ENCODE measurements around the gene IFI44L.

DNA sequence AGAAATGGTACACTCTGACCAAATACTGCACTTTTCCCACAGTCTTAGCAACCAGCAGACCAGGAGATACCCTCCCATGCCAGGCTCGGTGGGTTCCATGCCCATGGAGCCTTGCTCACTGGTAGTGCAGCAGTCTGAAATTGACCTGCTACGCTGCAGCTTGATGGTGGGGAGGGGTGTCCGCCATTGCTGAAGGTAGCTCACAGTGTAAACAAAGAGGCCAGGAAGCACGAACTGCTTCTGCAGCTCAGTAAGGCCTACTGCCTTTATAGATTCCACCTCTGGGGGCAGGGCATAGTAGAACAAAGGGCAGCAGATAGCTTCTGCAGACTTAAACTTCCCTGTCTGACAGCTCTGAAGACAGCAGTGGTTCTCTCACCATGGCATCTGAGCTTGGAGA, 12.3 kb upstream of the IFI44L start:
- TF ChIP-seq, protein P1, sequence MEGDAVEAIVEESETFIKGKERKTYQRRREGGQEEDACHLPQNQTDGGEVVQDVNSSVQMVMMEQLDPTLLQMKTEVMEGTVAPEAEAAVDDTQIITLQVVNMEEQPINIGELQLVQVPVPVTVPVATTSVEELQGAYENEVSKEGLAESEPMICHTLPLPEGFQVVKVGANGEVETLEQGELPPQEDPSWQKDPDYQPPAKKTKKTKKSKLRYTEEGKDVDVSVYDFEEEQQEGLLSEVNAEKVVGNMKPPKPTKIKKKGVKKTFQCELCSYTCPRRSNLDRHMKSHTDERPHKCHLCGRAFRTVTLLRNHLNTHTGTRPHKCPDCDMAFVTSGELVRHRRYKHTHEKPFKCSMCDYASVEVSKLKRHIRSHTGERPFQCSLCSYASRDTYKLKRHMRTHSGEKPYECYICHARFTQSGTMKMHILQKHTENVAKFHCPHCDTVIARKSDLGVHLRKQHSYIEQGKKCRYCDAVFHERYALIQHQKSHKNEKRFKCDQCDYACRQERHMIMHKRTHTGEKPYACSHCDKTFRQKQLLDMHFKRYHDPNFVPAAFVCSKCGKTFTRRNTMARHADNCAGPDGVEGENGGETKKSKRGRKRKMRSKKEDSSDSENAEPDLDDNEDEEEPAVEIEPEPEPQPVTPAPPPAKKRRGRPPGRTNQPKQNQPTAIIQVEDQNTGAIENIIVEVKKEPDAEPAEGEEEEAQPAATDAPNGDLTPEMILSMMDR (IDR thresholded peaks at IDR 0.05), result no peak
- no peak for TF ChIP-seq POLR2A (IDR thresholded peaks at IDR 0.05)
